Mucosa of rectum (tissue), 2 donors: ENCODE measurements around the gene BCL10.

Source experiments
- H3K27ac ChIP-seq, 2 donors: one replicate each; pipeline ENCODE4 v1.7.0; 2013; ENCODE audit warnings: inconsistent platforms in 2 of 2, low read depth in 2 of 2, low read length in 2 of 2
- H3K27me3 ChIP-seq, 2 donors: one replicate each; pipeline ENCODE4 v1.7.0; 2013; ENCODE audit warnings: low read length in 2 of 2; ENCODE audit not compliant: control insufficient read depth in 2 of 2, insufficient read depth in 2 of 2
- H3K36me3 ChIP-seq, 2 donors: one replicate each; pipeline ENCODE4 v1.7.0; 2013; ENCODE audit warnings: low read length in 2 of 2; ENCODE audit not compliant: control insufficient read depth in 2 of 2, insufficient read depth in 2 of 2
- H3K4me1 ChIP-seq, 2 donors: one replicate each; pipeline ENCODE4 v1.7.0; 2013; ENCODE audit warnings: low read length in 2 of 2, mild to moderate bottlenecking in 1 of 2; ENCODE audit not compliant: control insufficient read depth in 2 of 2, insufficient read depth in 2 of 2
- H3K4me3 ChIP-seq, 2 donors: one replicate each; pipeline ENCODE4 v1.7.0; 2013; ENCODE audit warnings: low read length in 2 of 2
- H3K9ac ChIP-seq, 2 donors: one replicate each; pipeline ENCODE4 v1.7.0; 2013; ENCODE audit warnings: low read length in 2 of 2, low read depth in 1 of 2, mild to moderate bottlenecking in 1 of 2
- H3K9me3 ChIP-seq, 2 donors: one replicate each; pipeline ENCODE4 v1.7.0; 2013; ENCODE audit warnings: low read length in 2 of 2; ENCODE audit not compliant: control insufficient read depth in 2 of 2
- donor health status: healthy.
- donor health status: Normal muscosa, but diverticular disease.

Gene BCL10

DNA sequence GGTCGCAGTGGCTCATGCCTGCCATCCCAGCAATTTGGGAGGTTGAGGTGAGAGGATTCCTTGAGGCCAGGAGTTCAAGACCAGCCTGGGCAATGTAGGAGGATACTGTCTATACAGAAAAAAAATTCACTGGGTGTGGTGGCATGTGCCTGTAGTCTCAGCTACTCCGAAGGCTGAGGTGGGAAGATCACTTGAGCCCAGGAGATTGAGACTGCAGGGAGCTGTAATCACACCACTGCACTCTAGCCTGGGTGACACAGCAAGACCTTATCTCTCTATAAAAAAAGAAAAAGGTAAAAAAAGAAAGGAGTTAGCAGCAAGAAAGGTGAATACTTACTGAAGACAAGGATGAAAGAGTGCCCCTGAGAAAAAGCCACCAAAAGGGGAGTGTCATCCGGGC lies 23.7 kb upstream of the BCL10 start:
- Histone ChIP-seq H3K4me3 (no peak overlapping the region), H3K4me1 (peaks cover 5 to 8% of the 10 kb centered on the region in 2 donors), H3K36me3 (no peaks in the 10 kb centered on the region), H3K27me3 (no peaks in the 10 kb centered on the region), H3K9ac (no peak overlapping the region), H3K9me3 (no peaks in the 10 kb centered on the region), H3K27ac (no peak overlapping the region)

DNA sequence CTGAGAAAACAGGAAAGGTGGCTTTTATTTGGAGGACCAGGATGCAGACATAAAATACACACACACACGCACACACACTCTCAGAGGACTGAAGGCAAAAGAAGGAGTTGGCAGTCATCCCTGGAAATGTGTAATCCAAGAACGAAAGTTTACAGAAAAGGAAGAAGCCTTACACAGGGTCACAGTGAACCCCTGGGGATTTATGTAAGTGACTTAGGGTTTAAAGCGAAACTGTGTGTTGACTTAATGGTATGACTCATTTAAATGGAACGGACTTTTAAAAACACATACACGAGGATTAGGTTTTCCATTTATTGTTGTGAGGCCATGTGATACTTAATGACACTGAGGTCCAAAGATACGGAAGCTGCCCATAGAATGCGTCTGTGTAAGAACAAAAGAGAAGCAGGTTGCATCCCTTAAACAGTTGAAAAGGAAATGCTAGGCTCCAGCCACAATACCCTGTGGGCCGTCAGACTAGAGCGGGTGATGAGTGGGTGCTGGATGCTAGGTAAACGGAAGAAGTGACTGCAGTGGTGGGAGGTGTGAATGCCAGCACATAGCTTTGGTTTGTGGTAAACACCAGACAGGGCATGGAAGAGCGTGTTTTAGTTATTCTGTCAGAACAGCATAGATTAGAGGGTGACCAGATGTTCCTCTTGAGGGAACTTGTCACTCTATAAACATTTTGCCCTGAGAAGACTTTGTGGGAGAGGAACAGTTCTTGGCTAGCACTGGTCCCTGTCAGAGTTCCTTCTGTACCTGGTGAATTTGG lies 21.6 kb upstream of the BCL10 start:
- H3K9ac ChIP-seq = no peak overlapping the region
- H3K36me3 ChIP-seq = no peaks in the 10 kb centered on the region
- peaks cover 5 to 8% of the 10 kb centered on the region in 2 donors for H3K4me1 ChIP-seq
- H3K4me3 ChIP-seq = peak overlapping the region; percentile 18 to 59
- no peaks in the 10 kb centered on the region for H3K9me3 ChIP-seq
- H3K27ac ChIP-seq = peak overlapping the region; percentile 18 to 69
- no peaks in the 10 kb centered on the region for H3K27me3 ChIP-seq

DNA sequence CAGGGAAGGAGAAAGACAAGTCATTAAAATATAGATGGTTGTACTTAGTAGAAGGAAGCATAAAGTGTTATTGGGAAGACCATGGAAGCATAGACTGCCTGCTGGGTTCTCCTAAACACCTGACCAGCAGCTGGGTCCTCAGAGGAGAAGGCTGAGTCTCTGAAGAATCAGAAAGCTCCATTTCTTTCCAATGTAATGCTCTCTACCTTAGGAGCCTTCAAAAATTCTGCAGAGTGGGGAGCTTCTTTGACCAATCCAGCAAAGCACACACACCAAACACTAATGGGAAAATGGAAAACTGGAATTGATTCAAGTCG lies 21.1 kb upstream of the BCL10 start:
- Histone ChIP-seq H3K4me3 (peak overlapping the region in 1 of 2 donors; percentile 59), H3K4me1 (peaks cover 5 to 8% of the 10 kb centered on the region in 2 donors), H3K27ac (peak overlapping the region; percentile 11 to 69)

DNA sequence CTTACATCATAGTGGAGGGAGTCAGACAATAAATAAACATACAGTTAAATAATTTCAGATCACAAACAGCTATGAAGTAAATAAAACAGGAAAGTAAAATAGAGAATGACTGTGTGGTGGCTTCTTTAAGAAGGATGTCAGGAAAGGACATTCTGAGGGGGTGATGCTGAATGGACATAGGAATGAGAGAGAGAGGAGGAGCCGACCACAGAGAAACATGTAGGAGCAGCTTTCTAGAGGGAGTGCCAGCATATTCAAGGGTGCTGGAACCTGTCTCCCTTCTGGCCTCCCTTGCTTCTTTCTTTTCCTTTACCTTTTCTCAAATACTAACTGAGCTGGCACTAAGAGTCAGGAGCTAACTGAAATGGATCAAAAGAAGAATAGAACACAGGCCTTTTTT lies 20.5 kb upstream of the BCL10 start:
- Histone ChIP-seq H3K4me1 (peaks cover 5 to 8% of the 10 kb centered on the region in 2 donors), H3K9me3 (no peaks in the 10 kb centered on the region), H3K36me3 (no peaks in the 10 kb centered on the region), H3K27ac (peak overlapping the region in 1 of 2 donors; percentile 11), H3K27me3 (no peaks in the 10 kb centered on the region), H3K9ac (no peak overlapping the region), H3K4me3 (no peak overlapping the region)

More for the DNA sequence above, 21.1 kb upstream of the BCL10 start:
- Histone ChIP-seq H3K9ac (no peak overlapping the region), H3K36me3 (no peaks in the 10 kb centered on the region), H3K9me3 (no peaks in the 10 kb centered on the region), H3K27me3 (no peaks in the 10 kb centered on the region)

DNA sequence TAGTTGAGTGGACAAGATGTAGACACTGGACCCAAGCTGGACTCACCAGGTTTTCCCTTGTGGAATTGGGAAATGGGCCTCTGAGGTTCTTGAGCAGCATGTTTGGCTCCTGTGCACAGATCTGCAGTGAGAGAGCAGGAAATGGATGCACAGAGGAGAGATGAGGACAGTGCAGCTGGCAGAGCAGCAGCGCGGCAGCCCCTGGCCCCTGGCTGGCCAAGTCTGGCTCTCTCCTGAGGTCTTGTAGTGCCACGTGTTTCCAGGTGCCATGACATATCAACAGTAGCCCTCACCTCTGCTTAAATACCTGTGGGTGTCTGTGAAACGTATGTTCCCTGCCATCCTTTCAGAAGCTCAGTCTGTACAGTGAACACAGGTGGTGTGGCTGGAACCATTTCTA lies 19.2 kb upstream of the BCL10 start:
- Histone ChIP-seq H3K36me3 (no peaks in the 10 kb centered on the region), H3K4me3 (no peak overlapping the region), H3K27ac (no peak overlapping the region), H3K4me1 (peaks cover 5 to 8% of the 10 kb centered on the region in 2 donors), H3K9ac (no peak overlapping the region), H3K9me3 (no peaks in the 10 kb centered on the region), H3K27me3 (no peaks in the 10 kb centered on the region)

DNA sequence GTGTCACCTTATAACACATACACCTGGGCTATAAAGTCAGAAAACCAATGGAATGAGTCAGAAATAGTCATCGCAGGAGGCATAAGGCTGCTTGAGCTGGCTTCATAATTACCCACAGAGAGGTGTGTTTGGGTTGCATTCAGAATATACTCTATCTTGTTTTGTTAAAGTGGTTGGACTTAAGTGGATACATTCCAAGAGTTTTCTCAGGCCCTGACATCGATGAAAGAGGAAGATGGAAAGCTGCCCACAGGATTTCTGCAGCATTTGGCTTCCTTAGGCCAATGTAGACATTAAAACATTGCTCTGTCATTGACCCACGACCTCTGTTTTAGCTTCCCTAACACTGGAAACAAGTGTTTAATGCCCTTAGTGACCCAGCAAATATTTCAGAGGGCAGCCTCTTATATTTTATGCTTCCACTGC lies 18.6 kb upstream of the BCL10 start:
- Histone ChIP-seq H3K27ac (no peak overlapping the region), H3K9me3 (no peaks in the 10 kb centered on the region), H3K27me3 (no peaks in the 10 kb centered on the region), H3K4me1 (peaks cover 5 to 8% of the 10 kb centered on the region in 2 donors), H3K36me3 (no peaks in the 10 kb centered on the region), H3K9ac (no peak overlapping the region), H3K4me3 (no peak overlapping the region)

DNA sequence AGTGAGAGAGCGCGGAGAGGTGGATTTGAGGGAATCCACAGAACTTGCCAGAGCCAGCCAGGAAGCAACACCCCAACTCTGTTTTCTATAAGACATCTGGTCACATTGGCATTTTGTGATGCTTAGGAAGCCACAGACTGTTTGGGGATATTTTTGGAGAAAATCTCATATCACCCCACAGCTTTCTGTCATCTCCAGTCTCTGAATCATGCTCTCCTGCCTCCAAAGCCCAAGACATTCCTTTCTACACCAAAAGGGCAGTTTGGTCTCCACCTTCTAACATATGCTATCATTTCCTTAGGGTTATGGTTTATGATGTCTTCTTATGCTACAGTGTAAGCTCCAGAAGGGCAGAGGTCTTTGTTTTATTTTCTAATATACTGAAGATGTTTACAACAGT lies 14.4 kb upstream of the BCL10 start:
- Histone ChIP-seq H3K9ac (no peak overlapping the region), H3K4me3 (no peak overlapping the region), H3K9me3 (no peaks in the 10 kb centered on the region), H3K4me1 (no peaks in the 10 kb centered on the region), H3K36me3 (no peaks in the 10 kb centered on the region), H3K27me3 (no peaks in the 10 kb centered on the region), H3K27ac (no peak overlapping the region)

DNA sequence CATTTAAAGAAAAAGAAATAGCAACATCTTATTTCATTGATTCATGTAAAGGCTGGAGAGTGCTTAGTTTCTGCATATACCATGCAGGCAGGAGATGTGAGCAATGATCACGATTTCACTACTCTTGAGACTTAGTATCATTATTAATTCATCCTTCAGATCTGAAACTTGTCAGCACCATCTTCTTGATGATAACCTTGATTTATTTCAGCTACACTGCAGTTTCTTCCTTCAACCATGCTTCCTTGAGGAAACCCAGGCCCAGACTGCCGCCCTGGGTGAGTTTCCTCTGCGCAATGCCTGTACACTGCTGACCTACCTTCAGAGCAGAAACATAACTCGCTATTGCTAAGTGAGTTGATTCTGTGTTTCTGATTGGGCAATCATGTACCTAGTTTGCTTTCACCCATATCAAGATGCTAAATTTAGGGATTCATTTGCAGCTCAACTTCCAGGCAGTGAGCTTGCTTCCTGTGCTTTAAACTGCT lies 13.5 kb upstream of the BCL10 start:
- Histone ChIP-seq H3K27ac (no peak overlapping the region), H3K9me3 (no peaks in the 10 kb centered on the region), H3K9ac (no peak overlapping the region)

DNA sequence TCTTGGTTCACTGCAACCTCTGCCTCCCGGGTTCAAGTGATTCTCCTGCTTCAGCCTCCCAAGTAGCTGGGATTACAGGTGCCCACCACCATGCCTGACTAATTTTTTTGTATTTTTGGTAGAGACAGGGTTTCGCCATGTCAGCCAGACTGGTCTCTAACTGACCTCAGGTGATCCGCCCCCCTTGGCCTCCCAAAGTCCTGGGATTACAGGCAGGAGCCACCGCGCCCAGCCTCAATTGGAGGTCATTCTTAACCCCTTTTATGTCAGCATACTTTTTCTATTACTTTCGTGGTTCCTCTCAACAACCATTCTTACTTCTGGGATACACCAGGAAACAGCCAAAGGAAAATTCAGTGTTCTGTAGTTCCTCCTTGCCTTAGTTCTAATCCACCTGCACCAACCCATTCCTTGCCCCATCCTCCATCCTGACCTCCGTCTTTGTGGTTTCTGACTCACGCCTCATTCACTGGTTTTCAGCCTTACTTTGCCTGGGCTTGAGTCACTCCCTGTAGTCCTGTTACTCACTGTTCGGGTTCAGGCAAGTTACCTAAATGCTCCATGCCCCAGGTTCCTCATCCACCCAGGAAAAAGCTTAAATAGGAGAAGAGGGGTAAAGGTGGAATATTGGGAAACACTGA lies 12.9 kb upstream of the BCL10 start:
- H3K27me3 ChIP-seq = no peaks in the 10 kb centered on the region
- no peak overlapping the region for H3K9ac ChIP-seq
- no peak overlapping the region for H3K4me3 ChIP-seq
- H3K4me1 ChIP-seq = no peaks in the 10 kb centered on the region
- no peak overlapping the region for H3K27ac ChIP-seq
- H3K9me3 ChIP-seq = no peaks in the 10 kb centered on the region
- H3K36me3 ChIP-seq = no peaks in the 10 kb centered on the region

More for the DNA sequence above, 13.5 kb upstream of the BCL10 start:
- Histone ChIP-seq H3K27me3 (no peaks in the 10 kb centered on the region), H3K4me1 (no peaks in the 10 kb centered on the region), H3K36me3 (no peaks in the 10 kb centered on the region), H3K4me3 (no peak overlapping the region)

DNA sequence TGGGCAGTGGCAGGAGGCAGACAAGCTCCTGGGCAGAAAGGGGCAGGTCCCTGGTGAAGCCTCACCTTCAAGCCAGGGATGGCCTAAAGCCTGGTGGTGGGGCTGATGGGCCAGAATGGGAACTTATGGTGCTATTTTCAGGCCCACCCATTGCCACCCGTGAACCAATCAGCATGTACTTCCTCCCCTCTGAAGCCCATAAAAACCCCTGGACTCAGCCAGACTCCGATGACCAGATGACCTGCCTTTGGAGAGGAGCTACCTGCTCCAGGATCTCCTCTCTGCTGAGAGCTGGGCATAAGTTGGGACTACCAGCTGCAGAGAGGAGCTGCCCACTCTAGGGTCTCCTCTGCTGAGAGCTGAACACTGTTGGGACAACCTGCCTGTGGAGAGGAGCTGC lies 7.8 kb upstream of the BCL10 start:
- H3K9me3 ChIP-seq = no peaks in the 10 kb centered on the region
- H3K36me3 ChIP-seq = no peaks in the 10 kb centered on the region
- H3K9ac ChIP-seq = no peak overlapping the region
- H3K4me1 ChIP-seq = peaks cover 4 to 21% of the 10 kb centered on the region in 2 donors
- H3K27me3 ChIP-seq = no peaks in the 10 kb centered on the region
- H3K27ac ChIP-seq = no peak overlapping the region
- H3K4me3 ChIP-seq = no peak overlapping the region
